ENCODE results near the gene B3GNT7. TPM values are rescaled to one million over a fixed set of nuclear protein-coding genes. Genes with fewer than 3 reads are reported as not detected.
"Not testable (repeated sequence)": the region's sequence is repeated elsewhere in the genome, so short reads cannot be mapped to it uniquely, and the experiment has no call there.

B3GNT7 gene
- polyA plus RNA-seq, 1 donor (not counting 4 experiments of a cell fraction or from before 2014, with no cell fraction given): not detected

- H3K4me1 ChIP-seq (ENCODE audit: control insufficient read depth, extremely low read depth, insufficient read depth, low read length): peaks cover 3% of the 10 kb centered on the region
- H2AFZ ChIP-seq (ENCODE audit: control insufficient read depth, low read length): no peak overlapping the region
- H3K9me1 ChIP-seq (ENCODE audit: control insufficient read depth, extremely low read depth, insufficient read depth, low read length): no peaks in the 10 kb centered on the region
- peaks cover 4% of the 10 kb centered on the region for H3K9me3 ChIP-seq (ENCODE audit: control insufficient read depth, low read depth, low read length)
- no peak overlapping the region for H3K9ac ChIP-seq (ENCODE audit: control insufficient read depth, extremely low read depth, insufficient read depth, low read length)
- no peak overlapping the region for H3K4me2 ChIP-seq (ENCODE audit: control insufficient read depth, extremely low read depth, insufficient read depth, low read depth, low read length)
- no peak overlapping the region for H3K4me3 ChIP-seq (ENCODE audit: control insufficient read depth in 2 of 3, extremely low read depth in 1 of 3, insufficient read depth in 2 of 3, low read depth in 1 of 3, low read length in 3 of 3)
- TF ChIP-seq CTCF (optimal IDR thresholded peaks at IDR 0.05 in 1 of 3, IDR thresholded peaks at IDR 0.05 in 1 of 3, conservative IDR thresholded peaks at IDR 0.05 in 1 of 3; ENCODE audit: extremely low read depth in 1 of 3, insufficient read depth in 2 of 3, low read length in 3 of 3) (no peak), EZH2 (IDR thresholded peaks at IDR 0.05; ENCODE audit: low read length) (no peak)
- H3K79me2 ChIP-seq (ENCODE audit: control insufficient read depth, insufficient read depth, low read length): no peaks in the 10 kb centered on the region
- no peak overlapping the region for H3K27ac ChIP-seq (ENCODE audit: control insufficient read depth, insufficient read depth, low read length)
- no peak for FAIRE-seq
- dilution Hi-C loops (cut with MboI; ENCODE audit: extremely low pct_ligation_motif_present, low sequenced_read_pairs): no loop called here
- H3K27me3 ChIP-seq (ENCODE audit: control insufficient read depth, extremely low read depth, insufficient read depth, low read length): no peaks in the 10 kb centered on the region
- no peak for DNase-seq (ENCODE audit: low read depth, low spot score)
- no peaks in the 10 kb centered on the region for H3K36me3 ChIP-seq (ENCODE audit: control insufficient read depth in 2 of 2, extremely low read depth in 1 of 2, insufficient read depth in 2 of 2, low read length in 2 of 2)
- no peaks in the 10 kb centered on the region for H4K20me1 ChIP-seq (ENCODE audit: control insufficient read depth, extremely low read depth, insufficient read depth, low read length)
These were observed 34.4 kb downstream of the B3GNT7 start for GRCh38 chr2:231429901-231430300.

GRCh38 chr2:231430437-231430836 is 34.9 kb downstream of the B3GNT7 start:
- H3K9me1 ChIP-seq (ENCODE audit: control insufficient read depth, extremely low read depth, insufficient read depth, low read length); H3K4me1 ChIP-seq (ENCODE audit: control insufficient read depth, extremely low read depth, insufficient read depth, low read length); H2AFZ ChIP-seq (ENCODE audit: control insufficient read depth, low read length); H3K27me3 ChIP-seq (ENCODE audit: control insufficient read depth, extremely low read depth, insufficient read depth, low read length); H3K79me2 ChIP-seq (ENCODE audit: control insufficient read depth, insufficient read depth, low read length); H3K27ac ChIP-seq (ENCODE audit: control insufficient read depth, insufficient read depth, low read length); H4K20me1 ChIP-seq (ENCODE audit: control insufficient read depth, extremely low read depth, insufficient read depth, low read length); H3K4me3 ChIP-seq (ENCODE audit: control insufficient read depth in 2 of 3, extremely low read depth in 1 of 3, insufficient read depth in 2 of 3, low read depth in 1 of 3, low read length in 3 of 3); dilution Hi-C loops (cut with MboI; ENCODE audit: extremely low pct_ligation_motif_present, low sequenced_read_pairs); H3K9me3 ChIP-seq (ENCODE audit: control insufficient read depth, low read depth, low read length); FAIRE-seq; DNase-seq (ENCODE audit: low read depth, low spot score); H3K36me3 ChIP-seq (ENCODE audit: control insufficient read depth in 2 of 2, extremely low read depth in 1 of 2, insufficient read depth in 2 of 2, low read length in 2 of 2); H3K4me2 ChIP-seq (ENCODE audit: control insufficient read depth, extremely low read depth, insufficient read depth, low read depth, low read length); H3K9ac ChIP-seq (ENCODE audit: control insufficient read depth, extremely low read depth, insufficient read depth, low read length): not testable (repeated sequence)

- H3K36me3 ChIP-seq (ENCODE audit: control insufficient read depth in 2 of 2, extremely low read depth in 1 of 2, insufficient read depth in 2 of 2, low read length in 2 of 2): no peaks in the 10 kb centered on the region
- H3K4me2 ChIP-seq (ENCODE audit: control insufficient read depth, extremely low read depth, insufficient read depth, low read depth, low read length): no peak overlapping the region
- no peaks in the 10 kb centered on the region for H3K4me1 ChIP-seq (ENCODE audit: control insufficient read depth, extremely low read depth, insufficient read depth, low read length)
- no peak overlapping the region for H3K4me3 ChIP-seq (ENCODE audit: control insufficient read depth in 2 of 3, extremely low read depth in 1 of 3, insufficient read depth in 2 of 3, low read depth in 1 of 3, low read length in 3 of 3)
- H3K9ac ChIP-seq (ENCODE audit: control insufficient read depth, extremely low read depth, insufficient read depth, low read length): no peak overlapping the region
- no peaks in the 10 kb centered on the region for H3K27me3 ChIP-seq (ENCODE audit: control insufficient read depth, extremely low read depth, insufficient read depth, low read length)
- dilution Hi-C loops (cut with MboI; ENCODE audit: extremely low pct_ligation_motif_present, low sequenced_read_pairs): no loop called here
- H2AFZ ChIP-seq (ENCODE audit: control insufficient read depth, low read length): no peak overlapping the region
- TF ChIP-seq EZH2 (IDR thresholded peaks at IDR 0.05; ENCODE audit: low read length) (no peak), CTCF (optimal IDR thresholded peaks at IDR 0.05 in 1 of 3, IDR thresholded peaks at IDR 0.05 in 1 of 3, conservative IDR thresholded peaks at IDR 0.05 in 1 of 3; ENCODE audit: extremely low read depth in 1 of 3, insufficient read depth in 2 of 3, low read length in 3 of 3) (no peak)
- FAIRE-seq (no peak), DNase-seq (ENCODE audit: low read depth, low spot score) (no peak)
- H3K9me3 ChIP-seq (ENCODE audit: control insufficient read depth, low read depth, low read length): peaks cover 4% of the 10 kb centered on the region
- H3K27ac ChIP-seq (ENCODE audit: control insufficient read depth, insufficient read depth, low read length): no peak overlapping the region
- no peaks in the 10 kb centered on the region for H3K79me2 ChIP-seq (ENCODE audit: control insufficient read depth, insufficient read depth, low read length)
- no peaks in the 10 kb centered on the region for H4K20me1 ChIP-seq (ENCODE audit: control insufficient read depth, extremely low read depth, insufficient read depth, low read length)
- no peaks in the 10 kb centered on the region for H3K9me1 ChIP-seq (ENCODE audit: control insufficient read depth, extremely low read depth, insufficient read depth, low read length)
These were observed 36.1 kb downstream of the B3GNT7 start for GRCh38 chr2:231431606-231432005.

Data from keratinocyte (primary cell).